ENCODE data around the gene DBN1. TPM values are rescaled to one million over a fixed set of nuclear protein-coding genes. Genes with fewer than 3 reads are reported as not detected.

DBN1 gene
- total and polyA plus RNA-seq, 9 of the 15 experiments (the other 6 are each of a cell fraction or from before 2014, with no cell fraction given): 0.25 to 87.2 (median 27.9) TPM

DNA sequence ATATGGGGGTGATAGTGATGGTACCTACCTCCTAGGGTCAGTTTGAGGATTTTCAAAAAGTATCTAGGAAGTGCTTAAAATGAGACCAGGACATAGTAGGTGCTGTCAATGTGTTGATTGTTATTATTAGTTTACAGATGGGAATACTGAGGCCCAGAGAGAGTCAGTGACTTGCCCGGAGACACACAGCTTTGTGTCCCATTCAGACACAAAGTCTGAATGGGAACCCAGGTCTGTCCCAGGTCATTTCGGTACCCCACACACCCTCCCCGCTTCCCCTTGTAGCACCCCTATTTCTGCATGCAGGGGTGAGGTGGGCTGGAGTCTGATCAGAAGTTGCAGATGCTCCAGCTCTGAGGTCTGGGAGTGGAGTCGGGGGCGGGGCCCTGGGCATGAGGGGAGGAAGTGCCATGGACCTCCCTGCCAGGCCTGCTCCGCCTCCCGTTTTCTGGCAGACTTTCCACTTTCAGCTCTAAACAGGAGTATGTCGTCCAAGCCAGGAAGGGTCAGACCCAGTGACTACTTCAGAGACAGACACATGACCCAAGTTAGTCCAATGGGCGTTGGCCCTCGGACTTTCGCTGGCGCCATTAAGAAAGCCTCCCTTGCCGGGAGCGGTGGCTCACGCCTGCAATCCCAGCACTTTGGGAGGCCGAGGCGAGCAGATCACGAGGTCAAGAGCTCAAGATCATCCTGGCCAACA lies 3.2 kb upstream of the DBN1 start (continued):
- TF ChIP-seq, protein P1, sequence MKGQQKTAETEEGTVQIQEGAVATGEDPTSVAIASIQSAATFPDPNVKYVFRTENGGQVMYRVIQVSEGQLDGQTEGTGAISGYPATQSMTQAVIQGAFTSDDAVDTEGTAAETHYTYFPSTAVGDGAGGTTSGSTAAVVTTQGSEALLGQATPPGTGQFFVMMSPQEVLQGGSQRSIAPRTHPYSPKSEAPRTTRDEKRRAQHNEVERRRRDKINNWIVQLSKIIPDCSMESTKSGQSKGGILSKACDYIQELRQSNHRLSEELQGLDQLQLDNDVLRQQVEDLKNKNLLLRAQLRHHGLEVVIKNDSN (CRISPR knock-in tag; IDR thresholded peaks at IDR 0.05): peak; percentile 78
- TF ChIP-seq SMAD4 (CRISPR knock-in tag; conservative IDR thresholded peaks at IDR 0.05): no peak
- no peak for TF ChIP-seq SIX5 (IDR thresholded peaks at IDR 0.05; ENCODE audit: borderline replicate concordance in 1 of 2, insufficient read depth in 1 of 2, low read depth in 1 of 2, low read length in 2 of 2)
- TF ChIP-seq, protein P2, sequence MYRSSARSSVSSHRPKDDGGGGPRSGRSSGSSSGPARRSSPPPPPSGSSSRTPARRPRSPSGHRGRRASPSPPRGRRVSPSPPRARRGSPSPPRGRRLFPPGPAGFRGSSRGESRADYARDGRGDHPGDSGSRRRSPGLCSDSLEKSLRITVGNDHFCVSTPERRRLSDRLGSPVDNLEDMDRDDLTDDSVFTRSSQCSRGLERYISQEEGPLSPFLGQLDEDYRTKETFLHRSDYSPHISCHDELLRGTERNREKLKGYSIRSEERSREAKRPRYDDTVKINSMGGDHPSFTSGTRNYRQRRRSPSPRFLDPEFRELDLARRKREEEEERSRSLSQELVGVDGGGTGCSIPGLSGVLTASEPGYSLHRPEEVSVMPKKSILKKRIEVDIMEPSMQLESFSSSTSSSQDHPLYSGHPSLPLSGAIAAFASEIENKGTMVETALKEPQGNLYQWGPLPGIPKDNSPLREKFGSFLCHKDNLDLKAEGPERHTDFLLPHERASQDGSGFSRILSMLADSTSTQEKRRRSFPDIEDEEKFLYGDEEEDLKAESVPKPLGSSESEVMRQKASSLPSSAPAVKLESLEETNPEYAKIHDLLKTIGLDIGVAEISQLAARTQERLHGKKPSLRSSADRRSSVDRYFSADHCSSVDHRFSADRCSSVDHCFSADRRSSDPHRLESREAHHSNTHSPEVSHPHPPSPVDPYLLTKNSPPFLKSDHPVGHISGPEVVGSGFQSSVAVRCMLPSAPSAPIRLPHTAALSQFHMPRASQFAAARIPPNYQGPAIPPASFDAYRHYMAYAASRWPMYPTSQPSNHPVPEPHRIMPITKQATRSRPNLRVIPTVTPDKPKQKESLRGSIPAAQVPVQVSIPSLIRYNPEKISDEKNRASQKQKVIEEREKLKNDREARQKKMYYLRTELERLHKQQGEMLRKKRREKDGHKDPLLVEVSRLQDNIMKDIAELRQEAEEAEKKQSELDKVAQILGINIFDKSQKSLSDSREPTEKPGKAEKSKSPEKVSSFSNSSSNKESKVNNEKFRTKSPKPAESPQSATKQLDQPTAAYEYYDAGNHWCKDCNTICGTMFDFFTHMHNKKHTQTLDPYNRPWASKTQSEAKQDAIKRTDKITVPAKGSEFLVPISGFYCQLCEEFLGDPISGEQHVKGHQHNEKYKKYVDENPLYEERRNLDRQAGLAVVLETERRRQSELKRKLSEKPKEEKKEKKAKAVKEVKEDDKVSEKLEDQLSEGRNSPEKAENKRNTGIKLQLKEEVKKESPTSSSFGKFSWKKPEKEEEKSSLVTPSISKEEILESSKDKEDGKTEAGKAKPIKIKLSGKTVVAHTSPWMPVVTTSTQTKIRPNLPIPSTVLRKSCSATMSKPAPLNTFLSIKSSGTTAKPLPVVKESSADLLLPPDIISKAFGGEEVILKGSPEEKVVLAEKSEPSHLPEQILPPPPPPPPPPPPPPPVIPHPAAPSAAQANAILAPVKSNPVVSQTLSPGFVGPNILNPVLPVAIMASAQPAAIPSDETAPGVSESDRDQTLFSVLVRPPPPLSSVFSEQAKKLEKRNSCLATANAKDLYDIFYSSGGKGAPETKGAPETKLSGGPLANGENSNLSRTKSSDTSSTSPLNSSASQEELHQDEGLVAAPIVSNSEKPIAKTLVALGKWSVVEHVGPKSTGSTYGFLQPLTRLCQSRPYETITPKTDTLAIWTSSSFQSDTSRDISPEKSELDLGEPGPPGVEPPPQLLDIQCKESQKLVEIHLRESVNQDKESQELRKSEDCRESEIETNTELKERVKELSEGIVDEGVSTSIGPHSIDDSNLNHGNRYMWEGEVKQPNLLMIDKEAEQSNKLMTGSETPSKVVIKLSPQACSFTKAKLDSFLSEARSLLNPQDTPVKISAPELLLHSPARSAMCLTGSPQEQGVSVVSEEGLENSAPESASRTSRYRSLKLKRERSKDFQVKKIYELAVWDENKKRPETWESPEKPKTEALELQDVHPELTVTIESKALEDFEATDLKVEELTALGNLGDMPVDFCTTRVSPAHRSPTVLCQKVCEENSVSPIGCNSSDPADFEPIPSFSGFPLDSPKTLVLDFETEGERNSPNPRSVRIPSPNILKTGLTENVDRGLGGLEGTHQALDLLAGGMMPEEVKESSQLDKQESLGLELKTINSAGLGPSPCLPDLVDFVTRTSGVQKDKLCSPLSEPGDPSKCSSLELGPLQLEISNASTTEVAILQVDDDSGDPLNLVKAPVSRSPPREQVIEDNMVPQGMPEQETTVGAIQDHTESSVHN (IDR thresholded peaks at IDR 0.05; ENCODE audit: borderline replicate concordance in 1 of 2, low read depth in 1 of 2): no peak
- no peak for TF ChIP-seq XRCC5 (IDR thresholded peaks at IDR 0.05; ENCODE audit: low read depth, low read length)
- TF ChIP-seq FOXP1 (CRISPR knock-in tag; IDR thresholded peaks at IDR 0.05): no peak
- TF ChIP-seq, protein P3, sequence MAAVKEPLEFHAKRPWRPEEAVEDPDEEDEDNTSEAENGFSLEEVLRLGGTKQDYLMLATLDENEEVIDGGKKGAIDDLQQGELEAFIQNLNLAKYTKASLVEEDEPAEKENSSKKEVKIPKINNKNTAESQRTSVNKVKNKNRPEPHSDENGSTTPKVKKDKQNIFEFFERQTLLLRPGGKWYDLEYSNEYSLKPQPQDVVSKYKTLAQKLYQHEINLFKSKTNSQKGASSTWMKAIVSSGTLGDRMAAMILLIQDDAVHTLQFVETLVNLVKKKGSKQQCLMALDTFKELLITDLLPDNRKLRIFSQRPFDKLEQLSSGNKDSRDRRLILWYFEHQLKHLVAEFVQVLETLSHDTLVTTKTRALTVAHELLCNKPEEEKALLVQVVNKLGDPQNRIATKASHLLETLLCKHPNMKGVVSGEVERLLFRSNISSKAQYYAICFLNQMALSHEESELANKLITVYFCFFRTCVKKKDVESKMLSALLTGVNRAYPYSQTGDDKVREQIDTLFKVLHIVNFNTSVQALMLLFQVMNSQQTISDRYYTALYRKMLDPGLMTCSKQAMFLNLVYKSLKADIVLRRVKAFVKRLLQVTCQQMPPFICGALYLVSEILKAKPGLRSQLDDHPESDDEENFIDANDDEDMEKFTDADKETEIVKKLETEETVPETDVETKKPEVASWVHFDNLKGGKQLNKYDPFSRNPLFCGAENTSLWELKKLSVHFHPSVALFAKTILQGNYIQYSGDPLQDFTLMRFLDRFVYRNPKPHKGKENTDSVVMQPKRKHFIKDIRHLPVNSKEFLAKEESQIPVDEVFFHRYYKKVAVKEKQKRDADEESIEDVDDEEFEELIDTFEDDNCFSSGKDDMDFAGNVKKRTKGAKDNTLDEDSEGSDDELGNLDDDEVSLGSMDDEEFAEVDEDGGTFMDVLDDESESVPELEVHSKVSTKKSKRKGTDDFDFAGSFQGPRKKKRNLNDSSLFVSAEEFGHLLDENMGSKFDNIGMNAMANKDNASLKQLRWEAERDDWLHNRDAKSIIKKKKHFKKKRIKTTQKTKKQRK (IDR thresholded peaks at IDR 0.05; ENCODE audit: borderline replicate concordance, low read depth, low read length): no peak
- no peak for TF ChIP-seq MECOM (CRISPR knock-in tag; IDR thresholded peaks at IDR 0.05)
- TF ChIP-seq TCFL5 (CRISPR knock-in tag; conservative IDR thresholded peaks at IDR 0.05): no peak
- TF ChIP-seq BHLHE40 (IDR thresholded peaks at IDR 0.05; ENCODE audit: low read length): no peak
- TF ChIP-seq, protein P4, sequence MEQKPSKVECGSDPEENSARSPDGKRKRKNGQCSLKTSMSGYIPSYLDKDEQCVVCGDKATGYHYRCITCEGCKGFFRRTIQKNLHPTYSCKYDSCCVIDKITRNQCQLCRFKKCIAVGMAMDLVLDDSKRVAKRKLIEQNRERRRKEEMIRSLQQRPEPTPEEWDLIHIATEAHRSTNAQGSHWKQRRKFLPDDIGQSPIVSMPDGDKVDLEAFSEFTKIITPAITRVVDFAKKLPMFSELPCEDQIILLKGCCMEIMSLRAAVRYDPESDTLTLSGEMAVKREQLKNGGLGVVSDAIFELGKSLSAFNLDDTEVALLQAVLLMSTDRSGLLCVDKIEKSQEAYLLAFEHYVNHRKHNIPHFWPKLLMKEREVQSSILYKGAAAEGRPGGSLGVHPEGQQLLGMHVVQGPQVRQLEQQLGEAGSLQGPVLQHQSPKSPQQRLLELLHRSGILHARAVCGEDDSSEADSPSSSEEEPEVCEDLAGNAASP (IDR thresholded peaks at IDR 0.05): no peak

Data from K562 (cell line).